GM18868 (cell line): ENCODE data around the gene SH3BGR.

Experiments used
- ATAC-seq: cut with Tn5 transposase; IDR thresholded peaks from one replicate; pipeline ENCODE4 v1.9.1; 2021; ENCODE audit warnings: mild to moderate bottlenecking, moderate library complexity; ENCODE audit not compliant: unreplicated experiment

Gene SH3BGR

GRCh38 chr21:39511102-39511501, 59.3 kb downstream of the SH3BGR start:
- no peak for ATAC-seq

GRCh38 chr21:39513735-39514134, 62.0 kb downstream of the SH3BGR start:
- ATAC-seq = no peak

- no peak for ATAC-seq
Measured at GRCh38 chr21:39515684-39516472, 64.1 kb downstream of the SH3BGR start.

- peak; percentile 88 for ATAC-seq
Measured at GRCh38 chr21:39518055-39518846, 66.5 kb downstream of the SH3BGR start.

- ATAC-seq = no peak
Measured at GRCh38 chr21:39518847-39519210, 67.1 kb downstream of the SH3BGR start.

- no peak for ATAC-seq
Measured at GRCh38 chr21:39519835-39520234, 68.1 kb downstream of the SH3BGR start.

GRCh38 chr21:39523399-39523798, 71.6 kb downstream of the SH3BGR start:
- ATAC-seq = no peak

- no peak for ATAC-seq
Measured at GRCh38 chr21:39523915-39524314, 72.1 kb downstream of the SH3BGR start.

GRCh38 chr21:39525129-39525528, 73.4 kb downstream of the SH3BGR start:
- ATAC-seq = no peak

- ATAC-seq = no peak
Measured at GRCh38 chr21:39525601-39526000, 73.8 kb downstream of the SH3BGR start.

- ATAC-seq = no peak
Measured at GRCh38 chr21:39527067-39527595, 75.4 kb downstream of the SH3BGR start.

- ATAC-seq = no peak
Measured at GRCh38 chr21:39527664-39528381, 76.1 kb downstream of the SH3BGR start.

GRCh38 chr21:39529026-39529425, 77.3 kb downstream of the SH3BGR start:
- ATAC-seq = no peak

- ATAC-seq = no peak
Measured at GRCh38 chr21:39531064-39531463, 79.3 kb downstream of the SH3BGR start.

GRCh38 chr21:39531840-39532239, 80.1 kb downstream of the SH3BGR start:
- no peak for ATAC-seq

- no peak for ATAC-seq
Measured at GRCh38 chr21:39533545-39534380, 82.0 kb downstream of the SH3BGR start.

GRCh38 chr21:39535646-39536437, 84.1 kb downstream of the SH3BGR start:
- ATAC-seq = no peak

- ATAC-seq = no peak
Measured at GRCh38 chr21:39536835-39537234, 85.1 kb downstream of the SH3BGR start.

GRCh38 chr21:39537571-39537970, 85.8 kb downstream of the SH3BGR start:
- ATAC-seq = no peak
